B cell (primary cell): Measurements from ENCODE around the gene AADAC. TPM values are rescaled to one million over a fixed set of nuclear protein-coding genes. Genes with fewer than 3 reads are reported as not detected.

Experiments
- ATAC-seq: fragments of 200-7000 bp; cut with Tn5 transposase; one replicate; pipeline ENCODE4 v1.10.0; 2021; ENCODE audit warnings: low read depth, mild to moderate bottlenecking, moderate number of reproducible peaks, moderate library complexity
- CTCF ChIA-PET: fragments of 350-600 bp; sonication (Branson Sonifier 250); formaldehyde crosslinking; loops from one replicate; lab custom pipeline; 2021; ENCODE audit warnings: antibody characterized with exemption, inconsistent platforms; lab: Charles Lee
- POLR2A ChIA-PET: fragments of 350-600 bp; sonication (Branson Sonifier 250); formaldehyde crosslinking; loops from one replicate; lab custom pipeline; 2021; ENCODE audit warnings: antibody characterized with exemption; lab: Charles Lee
- DNase-seq: peaks from one replicate; pipeline ENCODE4 v3.0.0; 2013
- H2AFZ ChIP-seq: 2 replicates; pipeline ENCODE4 v1.6.1; 2012; ENCODE audit warnings: mild to moderate bottlenecking, low read depth, low read length; ENCODE audit not compliant: insufficient read depth, poor library complexity, severe bottlenecking
- H3K27ac ChIP-seq, 2 donors: 1 replicate in 1 of 2; 2 replicates in 1 of 2; pipeline ENCODE4 v1.5.1; 2012 to 2013; ENCODE audit warnings: low read length in 2 of 2, mild to moderate bottlenecking in 2 of 2, moderate library complexity in 1 of 2
- H3K27me3 ChIP-seq, 4 experiments: fragments of 200-600 bp in 1 of 4; sonication (generic) in 1 of 4; replicated peaks in 1 of 4; 1 replicate in 2 of 4; 2 replicates in 2 of 4; pipeline versions ENCODE4 v1.6.1 to v1.7.0; 2013 to 2016; ENCODE audit warnings: low read length in 3 of 4, mild to moderate bottlenecking in 2 of 4, mixed read lengths in 1 of 4, moderate library complexity in 1 of 4; ENCODE audit not compliant: insufficient read depth in 4 of 4, control insufficient read depth in 3 of 4; ENCODE audit errors: control extremely low read depth in 1 of 4
- H3K36me3 ChIP-seq, 2 experiments: replicated peaks in 1 of 2; 1 replicate in 1 of 2; 2 replicates in 1 of 2; pipeline versions ENCODE4 v1.6.1 to v1.7.1; 2013; ENCODE audit warnings: low read length in 1 of 2; ENCODE audit not compliant: insufficient read depth in 2 of 2, control insufficient read depth in 1 of 2; ENCODE audit errors: control extremely low read depth in 1 of 2, extremely low read depth in 1 of 2
- H3K4me1 ChIP-seq, 2 donors: fragments of 200-600 bp in 1 of 2; sonication (generic) in 1 of 2; 1 replicate in 1 of 2; 2 replicates in 1 of 2; pipeline versions ENCODE4 v1.5.1 to v1.6.1; 2013 to 2017; ENCODE audit warnings: low read length in 2 of 2; ENCODE audit not compliant: control insufficient read depth in 2 of 2, insufficient read depth in 2 of 2
- H3K4me2 ChIP-seq: replicated peaks from 2 replicates; pipeline ENCODE3; 2012; ENCODE audit warnings: mild to moderate bottlenecking, low read depth, low read length; ENCODE audit not compliant: poor library complexity, severe bottlenecking
- H3K4me3 ChIP-seq, 5 experiments: fragments of 200-600 bp in 1 of 5; sonication (generic) in 1 of 5; 1 replicate in 3 of 5; 2 replicates in 2 of 5; pipeline versions ENCODE4 v1.5.1 to v1.7.0; 2011 to 2016; ENCODE audit warnings: low read length in 4 of 5, mild to moderate bottlenecking in 4 of 5, low read depth in 2 of 5, control low read depth in 1 of 5, moderate library complexity in 1 of 5; ENCODE audit not compliant: insufficient read depth in 1 of 5; ENCODE audit errors: control extremely low read depth in 1 of 5, extremely low read depth in 1 of 5
- H3K79me2 ChIP-seq: fragments of 200-600 bp; sonication (generic); one replicate; pipeline ENCODE4 v1.6.0; 2016; ENCODE audit warnings: low read length; ENCODE audit not compliant: control insufficient read depth, insufficient read depth
- H3K9ac ChIP-seq: fragments of 200-600 bp; sonication (generic); 2 replicates; pipeline ENCODE4 v1.6.1; 2017; ENCODE audit warnings: mild to moderate bottlenecking, low read length, moderate library complexity
- H3K9me3 ChIP-seq, 3 donors: one replicate each; pipeline versions ENCODE4 v1.6.1 to v1.7.1; 2013; ENCODE audit warnings: low read length in 2 of 3; ENCODE audit not compliant: control insufficient read depth in 2 of 3, insufficient read depth in 1 of 3; ENCODE audit errors: control extremely low read depth in 1 of 3
- H4K20me1 ChIP-seq: 2 replicates; pipeline ENCODE4 v1.6.0; 2012; ENCODE audit warnings: mild to moderate bottlenecking, low read length; ENCODE audit not compliant: insufficient read depth, control insufficient read depth, poor library complexity, severe bottlenecking
- H3K27ac Mint-ChIP-seq: one replicate; pipeline ENCODE4 v1.8.0; 2021; ENCODE audit warnings: mixed read lengths
- H3K27me3 Mint-ChIP-seq: one replicate; pipeline ENCODE4 v1.8.0; 2021; ENCODE audit warnings: mixed read lengths
- H3K4me1 Mint-ChIP-seq: one replicate; pipeline ENCODE4 v1.8.0; 2021; ENCODE audit warnings: mixed read lengths
- H3K4me3 Mint-ChIP-seq: one replicate; pipeline ENCODE4 v1.8.0; 2021; ENCODE audit warnings: mixed read lengths
- H3K9me3 Mint-ChIP-seq: one replicate; pipeline ENCODE4 v1.8.0; 2022; ENCODE audit warnings: mixed read lengths; ENCODE audit not compliant: insufficient read depth
- EZH2 ChIP-seq: IDR thresholded peaks from 2 replicates; pipeline ENCODE4 v1.6.1; 2012; ENCODE audit warnings: borderline replicate concordance, low read depth, mild to moderate bottlenecking, moderate library complexity, low read length; ENCODE audit not compliant: insufficient read depth, poor library complexity, severe bottlenecking
- WGBS: methylation state at CpG from one replicate; pipeline ENCODE4 v1.1.5; 2013; ENCODE audit warnings: missing lambda C conversion rate; ENCODE audit not compliant: insufficient coverage; 5-methylcytosine and 5-hydroxymethylcytosine counted together
- intact Hi-C: fragments of 100-400 bp; cut with micrococcal nuclease; formaldehyde crosslinking; loops from one replicate; pipeline ENCODE4 v1.10.0; 2022
- polyA plus RNA-seq: library from polyadenylated mRNA; depleted of rRNA; stranded (reverse); fragments of >200 nt; gene quantifications from 2 replicates; pipeline ENCODE4 v1.2.3, GENCODE V29; 2012
- total RNA-seq, 2 donors: library from RNA; stranded (reverse); fragments of 120-200 nt in 1 of 2; gene quantifications; 1 replicate in 1 of 2; 2 replicates in 1 of 2; pipeline versions ENCODE4 v1.2.3 to v1.2.4, GENCODE V29; 2013 to 2022
- TF ChIP-seq, protein P1 (sequence below): fragments of 200-600 bp; IDR thresholded peaks from one replicate; pipeline ENCODE4 v1.8.0; 2022; ENCODE audit warnings: antibody characterized with exemption, mild to moderate bottlenecking

AADAC gene
- total and polyA plus RNA-seq, 2 donors (not counting 1 experiment from before 2014, with no cell fraction given): not detected

- Histone ChIP-seq H3K79me2 (no peaks in the 10 kb centered on the region), H3K9me3 (no peaks in the 10 kb centered on the region), H4K20me1 (no peaks in the 10 kb centered on the region), H3K9ac (no peak overlapping the region), H3K27ac (no peak overlapping the region), H3K4me2 (no peak overlapping the region), H3K36me3 (no peaks in the 10 kb centered on the region), H2AFZ (no peak overlapping the region), H3K4me1 (no peaks in the 10 kb centered on the region), H3K27me3 (no peaks in the 10 kb centered on the region), H3K4me3 (no peak overlapping the region)
- intact Hi-C loops: no loop called here
- DNase-seq (no peak), ATAC-seq (no peak)
- Mint-ChIP-seq H3K4me3 (no peak overlapping the region), H3K27ac (no peak overlapping the region), H3K9me3 (no peaks in the 10 kb centered on the region), H3K27me3 (no peaks in the 10 kb centered on the region), H3K4me1 (no peaks in the 10 kb centered on the region)
- POLR2A ChIA-PET: no interaction called here
- TF ChIP-seq, protein P1, sequence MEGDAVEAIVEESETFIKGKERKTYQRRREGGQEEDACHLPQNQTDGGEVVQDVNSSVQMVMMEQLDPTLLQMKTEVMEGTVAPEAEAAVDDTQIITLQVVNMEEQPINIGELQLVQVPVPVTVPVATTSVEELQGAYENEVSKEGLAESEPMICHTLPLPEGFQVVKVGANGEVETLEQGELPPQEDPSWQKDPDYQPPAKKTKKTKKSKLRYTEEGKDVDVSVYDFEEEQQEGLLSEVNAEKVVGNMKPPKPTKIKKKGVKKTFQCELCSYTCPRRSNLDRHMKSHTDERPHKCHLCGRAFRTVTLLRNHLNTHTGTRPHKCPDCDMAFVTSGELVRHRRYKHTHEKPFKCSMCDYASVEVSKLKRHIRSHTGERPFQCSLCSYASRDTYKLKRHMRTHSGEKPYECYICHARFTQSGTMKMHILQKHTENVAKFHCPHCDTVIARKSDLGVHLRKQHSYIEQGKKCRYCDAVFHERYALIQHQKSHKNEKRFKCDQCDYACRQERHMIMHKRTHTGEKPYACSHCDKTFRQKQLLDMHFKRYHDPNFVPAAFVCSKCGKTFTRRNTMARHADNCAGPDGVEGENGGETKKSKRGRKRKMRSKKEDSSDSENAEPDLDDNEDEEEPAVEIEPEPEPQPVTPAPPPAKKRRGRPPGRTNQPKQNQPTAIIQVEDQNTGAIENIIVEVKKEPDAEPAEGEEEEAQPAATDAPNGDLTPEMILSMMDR: no peak
- TF ChIP-seq EZH2: no peak
- 80% methylated on average over 1 of the region's 2 CpGs for WGBS
- CTCF ChIA-PET: no interaction called here
Measured at GRCh38 chr3:151777880-151778279, 36.0 kb upstream of the AADAC start.

DNA sequence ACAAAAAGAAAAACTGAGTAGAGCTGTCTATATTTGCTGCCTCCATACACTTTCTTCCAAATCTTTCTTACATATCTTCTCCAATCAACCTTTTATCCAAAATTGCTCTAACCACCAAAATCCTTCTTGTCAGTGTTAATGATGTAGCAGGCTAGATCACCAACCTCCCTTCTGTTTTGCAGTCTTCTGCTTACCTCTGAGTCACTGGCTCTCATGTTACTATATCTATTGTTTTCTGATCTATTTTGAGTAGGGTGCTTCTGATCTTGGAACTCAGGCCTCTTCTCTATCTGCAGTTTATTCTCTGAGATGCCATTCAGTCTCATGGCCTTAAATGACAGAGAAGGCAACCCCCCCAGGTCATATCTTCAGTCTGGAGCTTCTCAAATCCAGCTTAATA lies 26.3 kb upstream of the AADAC start:
- H3K27ac Mint-ChIP-seq: no peak overlapping the region

More for the DNA sequence above, 26.3 kb upstream of the AADAC start:
- Histone ChIP-seq H2AFZ (no peak overlapping the region), H3K4me1 (no peaks in the 10 kb centered on the region), H3K27ac (no peak overlapping the region), H3K4me3 (no peak overlapping the region), H3K9me3 (no peaks in the 10 kb centered on the region), H3K9ac (no peak overlapping the region), H3K4me2 (no peak overlapping the region), H3K27me3 (no peaks in the 10 kb centered on the region), H3K36me3 (no peaks in the 10 kb centered on the region), H3K79me2 (no peaks in the 10 kb centered on the region), H4K20me1 (no peaks in the 10 kb centered on the region)
- TF ChIP-seq, protein P1: no peak
- no peak for TF ChIP-seq EZH2
- ChIA-PET CTCF (no interaction called here), POLR2A (no interaction called here)
- Mint-ChIP-seq H3K4me1 (no peaks in the 10 kb centered on the region), H3K4me3 (no peak overlapping the region), H3K9me3 (no peaks in the 10 kb centered on the region), H3K27me3 (no peaks in the 10 kb centered on the region)
- ATAC-seq (no peak), DNase-seq (no peak)
- intact Hi-C loops: no loop called here
